Measurements from ENCODE around the gene TMEM37. TPM values are rescaled to one million over a fixed set of nuclear protein-coding genes. Genes with fewer than 3 reads are reported as not detected.
A peak's percentile ranks its signal among the peaks of the same experiment; 100 is the strongest.
"Not testable (repeated sequence)": the region's sequence is repeated elsewhere in the genome, so short reads cannot be mapped to it uniquely, and the experiment has no call there.

TMEM37 gene
- total and polyA plus RNA-seq, 2 of the 13 experiments (the other 11 are each of a cell fraction or from before 2014, with no cell fraction given): 37.7 to 115 TPM

- CTCF ChIA-PET (ENCODE audit: low intra/inter-chr PET ratio, low total read pairs); H3K36me3 ChIP-seq (replicated peaks in 1 of 2; ENCODE audit: control insufficient read depth in 1 of 2, insufficient read depth in 2 of 2, low read length in 2 of 2); H3K27me3 ChIP-seq (ENCODE audit: control insufficient read depth in 1 of 2, insufficient read depth in 2 of 2, low read length in 2 of 2); FAIRE-seq; H3K4me3 ChIP-seq (replicated peaks in 1 of 3; ENCODE audit: insufficient read depth in 1 of 3, low read depth in 2 of 3, low read length in 3 of 3); BruUV-seq (replicated peaks); H3K9me3 ChIP-seq (ENCODE audit: low read length); H2AFZ ChIP-seq (ENCODE audit: low read length); H3K9ac ChIP-seq (ENCODE audit: insufficient read depth, low read depth, low read length); H3K4me2 ChIP-seq (ENCODE audit: low read depth, low read length); DNase-seq (ENCODE audit: low spot score); in situ Hi-C loops (cut with HindIII; ENCODE audit: extremely low pct_ligation_motif_present, low pct_unique_long_range_greater_than_20kb); intact Hi-C loops (cut with micrococcal nuclease; ENCODE audit: unreplicated experiment); ATAC-seq; H4K20me1 ChIP-seq (ENCODE audit: insufficient read depth, low read length); H3K79me2 ChIP-seq (ENCODE audit: insufficient read depth, low read length); H3K27ac ChIP-seq (ENCODE audit: extremely low read length, insufficient read depth, low read length): not testable (repeated sequence)
- WGBS (ENCODE audit: low lambda C conversion rate): 76% methylated on average over 12 of the region's 12 CpGs
- peak; percentile 78 to 85 for TF ChIP-seq MAFK (conservative IDR thresholded peaks at IDR 0.05 in 1 of 2, IDR thresholded peaks at IDR 0.05 in 1 of 2; ENCODE audit: low read length in 2 of 2)
- TF ChIP-seq MAFF (IDR thresholded peaks at IDR 0.05; ENCODE audit: low read depth, low read length): peak; percentile 76
- peaks cover 26% of the 10 kb centered on the region for H3K4me1 ChIP-seq (ENCODE audit: insufficient read depth, low read length)
- POLR2A ChIA-PET: interaction anchor here (1.2 kb wide), 1 partner anchor 36 kb away, joined by 3 read pairs; no protein-coding TSS in a partner anchor
These were observed 28.0 kb upstream of the TMEM37 start for GRCh38 chr2:119403618-119404017.

- no peak for TF ChIP-seq BCL6 (CRISPR knock-in tag; IDR thresholded peaks at IDR 0.05)
- no peak for TF ChIP-seq SIX1 (CRISPR knock-in tag; IDR thresholded peaks at IDR 0.05; ENCODE audit: borderline replicate concordance)
- TF ChIP-seq ZNF382 (CRISPR knock-in tag; IDR thresholded peaks at IDR 0.05; ENCODE audit: borderline replicate concordance): no peak
- no peak for TF ChIP-seq SOX5 (CRISPR knock-in tag; IDR thresholded peaks at IDR 0.05; ENCODE audit: borderline replicate concordance)
- TF ChIP-seq, protein P1, sequence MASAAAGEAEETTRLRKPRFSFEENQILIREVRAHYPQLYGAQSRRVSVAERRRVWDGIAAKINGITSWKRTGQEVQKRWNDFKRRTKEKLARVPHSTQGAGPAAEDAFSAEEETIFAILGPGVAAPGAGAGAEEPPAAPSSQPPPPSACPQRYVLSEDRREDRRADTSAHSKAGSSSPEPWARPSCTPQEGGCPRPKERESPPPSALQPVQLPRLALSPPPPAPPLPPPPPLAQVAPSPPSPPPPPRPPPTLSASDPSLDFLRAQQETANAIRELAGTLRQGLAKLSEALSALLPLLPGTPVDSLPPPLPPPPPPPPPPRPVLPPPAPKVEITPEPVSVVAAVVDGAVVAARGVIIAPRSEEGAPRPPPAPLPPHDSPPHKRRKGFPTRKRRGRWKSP (CRISPR knock-in tag; IDR thresholded peaks at IDR 0.05): no peak
- TF ChIP-seq CENPBD1 (CRISPR knock-in tag; IDR thresholded peaks at IDR 0.05; ENCODE audit: borderline replicate concordance, low read depth): no peak
- TF ChIP-seq HHEX (CRISPR knock-in tag; IDR thresholded peaks at IDR 0.05): no peak
- no peak for TF ChIP-seq ZBTB14 (CRISPR knock-in tag; IDR thresholded peaks at IDR 0.05)
- TF ChIP-seq ATAD3A (CRISPR knock-in tag; IDR thresholded peaks at IDR 0.05): no peak
- no peak for TF ChIP-seq ZNF335 (CRISPR knock-in tag; IDR thresholded peaks at IDR 0.05)
- no peak for TF ChIP-seq NFYC (CRISPR knock-in tag; IDR thresholded peaks at IDR 0.05)
- TF ChIP-seq NR3C1 (CRISPR knock-in tag; IDR thresholded peaks at IDR 0.05): no peak
- TF ChIP-seq ISX (CRISPR knock-in tag; conservative IDR thresholded peaks at IDR 0.05): no peak
- no peak for TF ChIP-seq MIER3 (CRISPR knock-in tag; IDR thresholded peaks at IDR 0.05; ENCODE audit: borderline replicate concordance)
- TF ChIP-seq ZFAT (CRISPR knock-in tag; conservative IDR thresholded peaks at IDR 0.05): no peak
- no peak for TF ChIP-seq HNRNPLL (IDR thresholded peaks at IDR 0.05; ENCODE audit: low read depth, low read length, poor library complexity, severe bottlenecking)
- Histone ChIP-seq H3K9ac (ENCODE audit: insufficient read depth, low read depth, low read length) (no peak overlapping the region), H4K20me1 (ENCODE audit: insufficient read depth, low read length) (no peaks in the 10 kb centered on the region), H3K4me1 (ENCODE audit: insufficient read depth, low read length) (peaks cover 38% of the 10 kb centered on the region), H3K36me3 (replicated peaks in 1 of 2; ENCODE audit: control insufficient read depth in 1 of 2, insufficient read depth in 2 of 2, low read length in 2 of 2) (no peaks in the 10 kb centered on the region), H3K27me3 (ENCODE audit: control insufficient read depth in 1 of 2, insufficient read depth in 2 of 2, low read length in 2 of 2) (no peaks in the 10 kb centered on the region), H3K4me2 (ENCODE audit: low read depth, low read length) (no peak overlapping the region), H2AFZ (ENCODE audit: low read length) (no peak overlapping the region), H3K4me3 (replicated peaks in 1 of 3; ENCODE audit: insufficient read depth in 1 of 3, low read depth in 2 of 3, low read length in 3 of 3) (no peak overlapping the region), H3K27ac (ENCODE audit: extremely low read length, insufficient read depth, low read length) (no peak overlapping the region), H3K9me3 (ENCODE audit: low read length) (no peaks in the 10 kb centered on the region), H3K79me2 (ENCODE audit: insufficient read depth, low read length) (no peaks in the 10 kb centered on the region)
- in situ Hi-C loops (cut with HindIII; ENCODE audit: extremely low pct_ligation_motif_present, low pct_unique_long_range_greater_than_20kb) (loop anchor here (5.0 kb wide), 2 partner anchors 72 to 257 kb away; no protein-coding TSS in a partner anchor), intact Hi-C loops (cut with micrococcal nuclease; ENCODE audit: unreplicated experiment) (no loop called here)
- ChIA-PET POLR2A (no interaction called here), CTCF (ENCODE audit: low intra/inter-chr PET ratio, low total read pairs) (interaction anchor here (6.1 kb wide), 1 partner anchor 70 kb away, joined by 159 read pairs; no protein-coding TSS in a partner anchor)
- no TSS peak for BruUV-seq (replicated peaks)
- WGBS (ENCODE audit: low lambda C conversion rate): 18% methylated on average over 2 of the region's 2 CpGs
- DNase-seq (ENCODE audit: low spot score) (no peak), ATAC-seq (no peak), FAIRE-seq (no peak)
These were observed 26.5 kb upstream of the TMEM37 start for GRCh38 chr2:119405151-119405550.

All from HepG2 (cell line).